AG09319 (cell line): ENCODE results near the gene AMIGO3.

Experiments used
- DNase-seq: peaks from one replicate; pipeline ENCODE4 v3.0.0-alpha.2; 2010; ENCODE audit warnings: low read depth; ENCODE audit errors: extremely low read depth
- CTCF ChIP-seq: IDR thresholded peaks from 2 replicates; pipeline ENCODE4 v1.5.1; 2011; ENCODE audit warnings: low read depth, mild to moderate bottlenecking, inconsistent platforms, low read length, moderate library complexity

Gene AMIGO3

GRCh38 chr3:49714728-49715550 is 4.5 kb downstream of the AMIGO3 start:
- TF ChIP-seq CTCF, result no peak
- DNase-seq, result no peak

- no peak for DNase-seq
- TF ChIP-seq CTCF, result no peak
These were observed 6.0 kb downstream of the AMIGO3 start for GRCh38 chr3:49713336-49714105.

- TF ChIP-seq CTCF, result no peak
These were observed 6.7 kb downstream of the AMIGO3 start for GRCh38 chr3:49712631-49713317.

GRCh38 chr3:49712166-49712565 is 7.3 kb downstream of the AMIGO3 start:
- no peak for TF ChIP-seq CTCF
- no peak for DNase-seq

More at GRCh38 chr3:49712631-49713317, 6.7 kb downstream of the AMIGO3 start:
- DNase-seq, result no peak

- no peak for TF ChIP-seq CTCF
These were observed 8.0 kb downstream of the AMIGO3 start for GRCh38 chr3:49711489-49711888.

GRCh38 chr3:49709852-49710251 is 9.6 kb downstream of the AMIGO3 start:
- no peak for TF ChIP-seq CTCF
- no peak for DNase-seq

More at GRCh38 chr3:49711489-49711888, 8.0 kb downstream of the AMIGO3 start:
- no peak for DNase-seq
